Uterus (tissue), 4 donors: ENCODE results near the gene GALNT13. TPM values are rescaled to one million over a fixed set of nuclear protein-coding genes. Genes with fewer than 3 reads are reported as not detected.

Experiments
- DNase-seq, 2 donors: peaks; one replicate each; pipeline ENCODE4 v3.0.0-alpha.2; 2019 to 2020
- H3K27ac ChIP-seq, 2 donors: fragments of 200-600 bp; sonication (generic); 1 replicate in 1 of 2; 2 replicates in 1 of 2; pipeline ENCODE4 v1.5.1; 2016 to 2018
- H3K27me3 ChIP-seq, 2 donors: fragments of 200-600 bp; sonication (generic); one replicate each; pipeline ENCODE4 v1.5.1; 2018 to 2019; ENCODE audit warnings: control low read depth in 1 of 2
- H3K36me3 ChIP-seq, 2 donors: fragments of 200-600 bp; sonication (generic); one replicate each; pipeline ENCODE4 v1.5.1; 2019; ENCODE audit warnings: control low read depth in 1 of 2
- H3K4me1 ChIP-seq, 2 donors: fragments of 200-600 bp; sonication (generic); one replicate each; pipeline ENCODE4 v1.5.1; 2018 to 2019; ENCODE audit warnings: control low read depth in 1 of 2
- H3K4me3 ChIP-seq, 2 donors: fragments of 200-600 bp; sonication (generic); 1 replicate in 1 of 2; 2 replicates in 1 of 2; pipeline ENCODE4 v1.5.1; 2018 to 2019; ENCODE audit warnings: mild to moderate bottlenecking in 1 of 2
- H3K9me3 ChIP-seq, 2 donors: fragments of 200-600 bp; sonication (generic); one replicate each; pipeline ENCODE4 v1.5.1; 2019; ENCODE audit warnings: control low read depth in 1 of 2
- POLR2A ChIP-seq, 2 donors: fragments of 450-650 bp; IDR thresholded peaks; one replicate each; pipeline ENCODE4 v1.6.1; 2016; ENCODE audit warnings: antibody characterized with exemption in 2 of 2, mild to moderate bottlenecking in 1 of 2, moderate library complexity in 1 of 2
- intact Hi-C: fragments of 100-400 bp; cut with DNase I; formaldehyde crosslinking; loops from one replicate; pipeline ENCODE4 v1.15.1; 2023; ENCODE audit warnings: low total_unique reads
- total RNA-seq, 4 donors: library from RNA; depleted of rRNA in 3 of 4; stranded (reverse); fragments of >200 nt in 3 of 4; gene quantifications; one replicate each; pipeline versions ENCODE4 v1.1.0 to v1.2.4, GENCODE V29; 2014 to 2023
- TF ChIP-seq, protein P1 (sequence below), 4 experiments: fragments of 200-600 bp in 2 of 4; fragments of 450-650 bp in 2 of 4; sonication (generic) in 2 of 4; IDR thresholded peaks; one replicate each; pipeline ENCODE4 v1.5.1; 2016 to 2019; ENCODE audit warnings: antibody characterized with exemption in 4 of 4, mild to moderate bottlenecking in 2 of 4, moderate library complexity in 1 of 4
- donor health status: DM: yes; HTN: yes; CAD: no.

The GALNT13 gene
- total RNA-seq, 4 donors from 2014 or later: 0.29 to 16.5 (median 4.1) TPM; not detected in 1

DNA sequence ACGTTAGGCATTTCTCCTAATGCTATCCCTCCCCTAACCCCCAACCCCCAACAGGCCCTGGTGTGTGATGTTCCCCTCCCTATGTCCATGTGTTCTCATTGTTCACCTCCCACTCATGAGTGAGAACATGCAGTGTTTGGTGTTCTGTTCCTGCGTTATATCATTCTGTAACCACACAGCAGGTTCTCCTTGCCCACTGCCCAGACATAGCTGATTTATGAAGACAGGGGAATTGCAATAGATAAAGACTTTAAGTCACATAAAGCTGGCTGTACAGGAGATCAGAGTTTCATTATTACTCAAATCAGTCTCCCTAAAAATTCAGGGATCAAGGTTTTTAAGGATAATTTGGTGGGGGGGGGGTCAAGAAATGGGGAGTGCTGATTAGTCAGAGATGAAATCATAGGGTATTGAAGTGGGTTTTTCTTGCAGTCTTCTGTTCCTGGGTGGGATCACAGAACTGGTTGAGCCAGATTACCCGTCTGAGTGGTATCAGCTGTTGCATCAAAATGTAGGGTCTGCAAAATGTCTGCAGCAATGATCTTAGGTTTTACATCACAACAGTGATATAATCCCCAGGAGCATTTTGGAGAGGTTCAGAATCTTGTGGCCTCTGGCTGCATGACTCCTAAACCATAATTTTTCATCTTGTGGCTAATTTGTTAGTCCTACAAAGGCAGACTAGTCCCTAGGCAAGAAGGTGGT is 434.7 kb downstream of the GALNT13 start:
- DNase-seq: no peak
- H3K27ac ChIP-seq: no peak overlapping the region
- H3K4me1 ChIP-seq: no peaks in the 10 kb centered on the region
- no peak overlapping the region for H3K4me3 ChIP-seq
- TF ChIP-seq, protein P1, sequence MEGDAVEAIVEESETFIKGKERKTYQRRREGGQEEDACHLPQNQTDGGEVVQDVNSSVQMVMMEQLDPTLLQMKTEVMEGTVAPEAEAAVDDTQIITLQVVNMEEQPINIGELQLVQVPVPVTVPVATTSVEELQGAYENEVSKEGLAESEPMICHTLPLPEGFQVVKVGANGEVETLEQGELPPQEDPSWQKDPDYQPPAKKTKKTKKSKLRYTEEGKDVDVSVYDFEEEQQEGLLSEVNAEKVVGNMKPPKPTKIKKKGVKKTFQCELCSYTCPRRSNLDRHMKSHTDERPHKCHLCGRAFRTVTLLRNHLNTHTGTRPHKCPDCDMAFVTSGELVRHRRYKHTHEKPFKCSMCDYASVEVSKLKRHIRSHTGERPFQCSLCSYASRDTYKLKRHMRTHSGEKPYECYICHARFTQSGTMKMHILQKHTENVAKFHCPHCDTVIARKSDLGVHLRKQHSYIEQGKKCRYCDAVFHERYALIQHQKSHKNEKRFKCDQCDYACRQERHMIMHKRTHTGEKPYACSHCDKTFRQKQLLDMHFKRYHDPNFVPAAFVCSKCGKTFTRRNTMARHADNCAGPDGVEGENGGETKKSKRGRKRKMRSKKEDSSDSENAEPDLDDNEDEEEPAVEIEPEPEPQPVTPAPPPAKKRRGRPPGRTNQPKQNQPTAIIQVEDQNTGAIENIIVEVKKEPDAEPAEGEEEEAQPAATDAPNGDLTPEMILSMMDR (IDR thresholded peaks at IDR 0.05): no peak
- TF ChIP-seq POLR2A (IDR thresholded peaks at IDR 0.05): no peak
- H3K9me3 ChIP-seq: no peaks in the 10 kb centered on the region
- H3K27me3 ChIP-seq: no peaks in the 10 kb centered on the region
- intact Hi-C loops: no loop called here
- H3K36me3 ChIP-seq: no peaks in the 10 kb centered on the region

DNA sequence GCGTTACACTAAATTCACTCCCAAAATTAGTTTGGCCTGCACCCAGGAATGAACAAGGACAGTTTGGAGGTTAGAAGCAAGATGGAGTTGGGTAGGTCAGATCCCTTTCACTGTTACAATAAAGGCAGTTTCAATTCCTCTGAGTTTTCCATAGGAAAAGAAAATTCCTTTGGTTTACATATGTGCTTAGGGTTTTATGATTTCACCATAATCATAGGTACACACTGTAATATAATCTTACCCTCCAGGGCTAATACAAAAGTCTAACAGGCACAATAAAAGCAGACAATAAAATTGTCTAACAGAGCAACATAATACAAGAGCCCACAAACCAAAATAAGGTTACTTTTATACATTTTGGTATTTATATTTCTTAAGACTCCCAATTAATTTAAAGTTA is 435.3 kb downstream of the GALNT13 start:
- no peaks in the 10 kb centered on the region for H3K9me3 ChIP-seq
- no peaks in the 10 kb centered on the region for H3K36me3 ChIP-seq
- no peak for TF ChIP-seq POLR2A (IDR thresholded peaks at IDR 0.05)
- TF ChIP-seq, protein P1 (IDR thresholded peaks at IDR 0.05): no peak
- no peak overlapping the region for H3K4me3 ChIP-seq
- intact Hi-C loops: no loop called here
- H3K27me3 ChIP-seq: no peaks in the 10 kb centered on the region
- H3K4me1 ChIP-seq: no peaks in the 10 kb centered on the region
- H3K27ac ChIP-seq: no peak overlapping the region
- DNase-seq: no peak

DNA sequence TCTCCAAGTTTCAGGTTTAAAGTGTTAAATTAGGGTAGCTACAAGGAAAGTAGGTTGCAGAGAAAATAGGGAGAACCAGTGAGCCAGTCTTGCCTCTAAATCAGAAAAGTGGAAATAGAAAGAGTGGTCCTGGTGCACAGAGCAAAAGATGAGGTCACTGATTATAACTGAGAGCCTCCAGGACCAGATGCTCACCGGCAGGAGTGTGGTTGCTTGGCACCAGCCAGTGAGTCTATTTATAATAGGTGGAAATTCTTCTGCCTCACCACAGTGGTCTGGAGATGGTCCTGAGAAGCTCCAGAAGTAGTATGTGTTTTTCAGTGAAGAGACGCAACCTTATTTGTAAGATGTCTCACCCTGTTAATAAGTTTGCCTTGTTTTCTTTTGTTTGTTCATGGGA is 452.9 kb downstream of the GALNT13 start:
- no peak overlapping the region for H3K4me3 ChIP-seq
- H3K36me3 ChIP-seq: no peaks in the 10 kb centered on the region
- H3K9me3 ChIP-seq: no peaks in the 10 kb centered on the region
- no peak overlapping the region for H3K27ac ChIP-seq
- no peaks in the 10 kb centered on the region for H3K4me1 ChIP-seq
- H3K27me3 ChIP-seq: no peaks in the 10 kb centered on the region
- intact Hi-C loops: no loop called here
- DNase-seq: no peak
- TF ChIP-seq, protein P1 (IDR thresholded peaks at IDR 0.05): no peak
- no peak for TF ChIP-seq POLR2A (IDR thresholded peaks at IDR 0.05)

DNA sequence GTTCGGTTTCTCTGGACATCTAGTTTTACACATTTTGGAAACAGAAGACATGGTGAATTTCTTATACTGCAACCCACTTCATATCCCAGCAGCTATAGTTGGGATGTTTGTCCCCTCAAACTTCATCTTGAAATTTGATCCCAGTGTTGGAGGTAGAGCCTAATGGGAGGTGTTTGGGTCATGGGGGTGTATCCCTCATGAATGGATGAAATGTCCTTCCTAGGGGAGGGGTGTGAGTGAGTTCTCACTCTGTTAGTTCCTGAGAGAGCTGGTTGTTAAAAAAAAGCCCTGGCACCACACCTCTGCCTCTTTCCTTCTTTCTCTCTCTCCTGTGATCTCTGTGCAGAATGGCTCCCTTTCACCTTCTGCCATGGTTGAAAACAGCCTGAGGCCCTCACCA is 457.8 kb downstream of the GALNT13 start:
- Histone ChIP-seq H3K27me3 (no peaks in the 10 kb centered on the region), H3K9me3 (no peaks in the 10 kb centered on the region), H3K4me3 (no peak overlapping the region), H3K4me1 (no peaks in the 10 kb centered on the region), H3K36me3 (no peaks in the 10 kb centered on the region), H3K27ac (no peak overlapping the region)
- intact Hi-C loops: no loop called here
- no peak for DNase-seq
- TF ChIP-seq, protein P1 (IDR thresholded peaks at IDR 0.05): no peak
- TF ChIP-seq POLR2A (IDR thresholded peaks at IDR 0.05): no peak

DNA sequence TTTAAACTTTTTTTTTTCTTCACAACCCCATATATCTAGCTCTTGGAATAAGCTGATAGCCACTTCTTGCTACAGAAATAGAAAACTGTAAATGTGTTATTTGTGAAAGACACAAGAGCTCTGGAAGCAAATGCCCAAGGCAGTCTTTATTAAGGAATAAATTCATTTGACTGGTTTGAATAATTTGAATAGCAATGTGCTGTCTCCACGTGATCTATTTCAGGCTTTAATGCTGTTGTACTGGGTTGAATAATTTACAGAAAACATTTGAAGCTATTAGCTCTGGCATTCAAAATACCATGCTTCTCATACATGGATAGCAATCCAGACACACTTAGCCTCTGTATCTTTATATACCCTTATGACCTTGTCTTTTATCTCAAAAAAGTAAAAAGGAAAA is 460.1 kb downstream of the GALNT13 start:
- H3K27me3 ChIP-seq: no peaks in the 10 kb centered on the region
- no peaks in the 10 kb centered on the region for H3K9me3 ChIP-seq
- H3K36me3 ChIP-seq: no peaks in the 10 kb centered on the region
- no peaks in the 10 kb centered on the region for H3K4me1 ChIP-seq
- TF ChIP-seq, protein P1 (IDR thresholded peaks at IDR 0.05): no peak
- no peak for TF ChIP-seq POLR2A (IDR thresholded peaks at IDR 0.05)
- intact Hi-C loops: no loop called here
- no peak for DNase-seq
- no peak overlapping the region for H3K27ac ChIP-seq
- no peak overlapping the region for H3K4me3 ChIP-seq
